WERI-Rb-1 (cell line): ENCODE data around the gene ADAM15.

ENCODE experiments used
- DNase-seq: peaks from one replicate; pipeline ENCODE4 v3.0.0-alpha.2; 2020
- H3K27ac ChIP-seq: fragments of 250-450 bp; sonication (Bioruptor Pico); 2 replicates; pipeline ENCODE4 v1.5.1; 2020; ENCODE audit warnings: mild to moderate bottlenecking, moderate library complexity
- H3K27me3 ChIP-seq: fragments of 250-450 bp; sonication (Bioruptor Pico); 2 replicates; pipeline ENCODE4 v1.5.1; 2021; ENCODE audit warnings: mild to moderate bottlenecking, low read depth, moderate library complexity; ENCODE audit not compliant: insufficient read depth, severe bottlenecking
- H3K36me3 ChIP-seq: fragments of 250-450 bp; sonication (Bioruptor Pico); 2 replicates; pipeline ENCODE4 v1.5.1; 2020; ENCODE audit warnings: mild to moderate bottlenecking, moderate library complexity
- H3K4me3 ChIP-seq: 2 replicates; pipeline ENCODE4 v1.5.1; 2011; ENCODE audit warnings: low read depth, mild to moderate bottlenecking, control low read depth, low read length
- H3K9me3 ChIP-seq: fragments of 250-450 bp; sonication (Bioruptor Pico); 2 replicates; pipeline ENCODE4 v1.5.1; 2021; ENCODE audit warnings: mild to moderate bottlenecking, moderate library complexity; ENCODE audit not compliant: severe bottlenecking
- CTCF ChIP-seq: IDR thresholded peaks from 2 replicates; pipeline ENCODE4 v1.5.1; 2011; ENCODE audit warnings: low read depth, mild to moderate bottlenecking, control low read depth, inconsistent platforms, low read length

Gene ADAM15

GRCh38 chr1:155037043-155037442 lies 14.1 kb upstream of the ADAM15 start:
- no peak for TF ChIP-seq CTCF
- no peak for DNase-seq
- Histone ChIP-seq H3K27ac (no peak overlapping the region), H3K4me3 (no peak overlapping the region), H3K27me3 (no peaks in the 10 kb centered on the region), H3K9me3 (no peaks in the 10 kb centered on the region), H3K36me3 (no peaks in the 10 kb centered on the region)

GRCh38 chr1:155037851-155038441 lies 13.2 kb upstream of the ADAM15 start:
- no peaks in the 10 kb centered on the region for H3K36me3 ChIP-seq
- no peak for TF ChIP-seq CTCF
- H3K27me3 ChIP-seq = no peaks in the 10 kb centered on the region
- no peak overlapping the region for H3K4me3 ChIP-seq
- H3K9me3 ChIP-seq = no peaks in the 10 kb centered on the region
- DNase-seq = no peak
- no peak overlapping the region for H3K27ac ChIP-seq

DNA sequence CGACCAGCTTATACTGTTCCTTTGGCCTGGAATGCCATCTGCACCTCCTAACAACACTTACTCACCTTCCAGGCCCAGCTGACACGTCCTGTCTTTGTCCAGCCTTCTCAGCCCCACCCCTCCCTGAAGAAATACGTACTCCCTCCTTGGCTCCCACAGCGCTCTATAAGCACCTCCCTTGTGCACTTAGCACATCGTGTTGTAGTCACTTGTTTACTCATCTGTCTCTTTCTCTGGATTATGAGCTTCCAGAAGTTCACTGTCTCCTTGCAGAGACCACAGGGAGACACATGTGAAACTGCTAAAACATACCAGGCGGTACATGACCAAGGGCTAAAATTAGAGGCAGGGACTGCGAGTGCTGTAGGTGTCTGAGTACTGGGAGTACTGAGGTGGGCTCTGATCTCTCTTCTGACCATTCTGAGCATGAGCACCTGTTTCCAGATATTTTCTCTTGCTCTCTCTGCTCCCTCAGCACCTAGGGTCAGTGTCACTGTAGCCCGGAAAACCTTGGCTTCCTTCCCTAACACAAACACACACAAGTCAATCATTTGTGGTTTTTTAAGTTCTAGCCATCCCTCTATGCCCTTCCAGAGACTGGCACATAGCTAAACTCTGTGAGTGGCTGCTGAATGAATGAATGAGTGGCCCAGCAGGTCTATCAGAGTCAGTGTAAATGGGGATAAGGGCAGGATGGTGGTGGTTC lies 12.4 kb upstream of the ADAM15 start:
- no peak for DNase-seq
- Histone ChIP-seq H3K4me3 (no peak overlapping the region), H3K27ac (no peak overlapping the region), H3K27me3 (no peaks in the 10 kb centered on the region), H3K9me3 (no peaks in the 10 kb centered on the region), H3K36me3 (no peaks in the 10 kb centered on the region)
- TF ChIP-seq CTCF = no peak

GRCh38 chr1:155039308-155039669 lies 11.8 kb upstream of the ADAM15 start:
- H3K36me3 ChIP-seq = no peaks in the 10 kb centered on the region
- TF ChIP-seq CTCF = no peak
- no peak for DNase-seq
- no peak overlapping the region for H3K4me3 ChIP-seq
- H3K27ac ChIP-seq = no peak overlapping the region
- no peaks in the 10 kb centered on the region for H3K27me3 ChIP-seq
- H3K9me3 ChIP-seq = no peaks in the 10 kb centered on the region

DNA sequence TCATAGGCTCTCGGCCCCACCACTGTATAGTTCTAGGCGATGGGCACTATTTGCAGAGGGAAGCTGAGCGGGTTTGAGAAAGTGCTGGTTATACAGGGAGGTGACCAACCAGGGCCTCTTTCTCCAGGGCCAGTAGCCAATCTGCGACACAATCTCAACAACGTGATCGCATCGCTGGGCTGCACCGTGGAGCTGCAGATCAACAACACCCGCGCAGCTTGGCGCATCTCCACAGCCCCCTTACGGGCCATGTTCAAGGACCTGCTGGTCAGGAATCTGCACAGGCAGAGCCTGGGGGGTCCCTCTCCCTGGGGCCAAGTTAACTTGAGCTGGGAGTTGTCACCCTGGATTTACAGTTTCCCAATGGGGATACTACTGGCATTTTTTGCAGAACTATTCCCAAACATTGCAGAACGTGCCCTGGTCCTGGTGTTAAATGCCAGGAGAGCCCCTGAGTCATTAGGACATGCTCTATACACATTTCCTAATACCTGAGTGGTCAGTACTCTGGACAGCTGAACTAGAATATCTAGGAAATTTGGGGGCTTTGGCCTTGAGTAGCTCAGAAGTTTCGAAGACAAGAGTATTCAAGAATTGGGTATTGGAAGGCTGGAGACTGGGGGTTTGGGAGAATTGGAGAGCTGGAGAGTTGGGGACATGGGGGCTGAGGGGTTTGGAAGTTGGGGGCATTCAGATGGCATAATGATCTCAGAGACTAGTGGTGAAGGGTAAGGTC lies 10.6 kb upstream of the ADAM15 start:
- no peak overlapping the region for H3K27ac ChIP-seq
- H3K9me3 ChIP-seq = no peaks in the 10 kb centered on the region
- H3K4me3 ChIP-seq = no peak overlapping the region
- H3K36me3 ChIP-seq = no peaks in the 10 kb centered on the region
- no peak for DNase-seq
- H3K27me3 ChIP-seq = no peaks in the 10 kb centered on the region
- TF ChIP-seq CTCF = no peak
